HG02943 (cell line): ENCODE data around the gene IL1RAP.
"Not testable (repeated sequence)": the region's sequence is repeated elsewhere in the genome, so short reads cannot be mapped to it uniquely, and the experiment has no call there.

Experiments used
- ATAC-seq: cut with Tn5 transposase; IDR thresholded peaks from one replicate; pipeline ENCODE4 v1.9.1; 2021; ENCODE audit warnings: mild to moderate bottlenecking, low read depth, moderate library complexity; ENCODE audit not compliant: unreplicated experiment

IL1RAP gene

DNA sequence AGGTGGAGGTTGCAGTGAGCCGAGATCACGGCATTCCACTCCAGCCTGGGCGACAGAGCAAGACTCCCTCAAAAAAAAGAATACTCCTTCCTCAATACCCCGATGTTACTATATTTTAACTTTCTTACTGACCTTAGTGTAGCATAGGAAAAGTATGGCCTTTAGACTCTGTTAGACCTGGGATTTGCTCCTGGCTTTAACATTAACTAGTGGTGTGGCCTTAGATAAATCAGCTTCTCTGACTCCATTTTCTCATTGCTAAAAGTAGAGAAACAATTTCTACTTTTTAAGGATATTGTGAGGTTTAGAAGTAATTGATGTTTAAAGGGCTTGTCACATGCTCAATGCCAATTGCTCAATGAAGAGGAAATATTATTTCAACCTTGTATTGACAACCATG lies 7.6 kb upstream of the IL1RAP start:
- ATAC-seq, result no peak

DNA sequence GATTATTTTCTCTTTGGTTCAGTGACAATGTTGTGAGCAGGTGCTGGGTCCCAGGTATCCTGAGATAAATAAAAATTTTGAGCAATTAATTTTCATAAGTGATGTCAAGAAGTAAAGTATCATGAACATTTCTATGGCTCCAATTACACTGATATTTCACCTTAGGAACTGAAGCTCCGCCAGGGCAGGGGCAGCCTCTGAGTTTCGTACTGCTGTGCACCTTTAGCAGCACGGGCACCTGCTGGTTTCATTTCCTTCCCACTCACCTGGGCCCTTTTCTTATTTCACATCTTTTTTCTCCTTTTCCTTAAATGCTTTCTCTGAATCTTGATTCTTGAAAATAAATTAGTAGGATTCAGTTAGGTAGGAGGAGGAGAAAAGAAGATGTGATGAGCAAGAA lies 1.2 kb upstream of the IL1RAP start:
- no peak for ATAC-seq

DNA sequence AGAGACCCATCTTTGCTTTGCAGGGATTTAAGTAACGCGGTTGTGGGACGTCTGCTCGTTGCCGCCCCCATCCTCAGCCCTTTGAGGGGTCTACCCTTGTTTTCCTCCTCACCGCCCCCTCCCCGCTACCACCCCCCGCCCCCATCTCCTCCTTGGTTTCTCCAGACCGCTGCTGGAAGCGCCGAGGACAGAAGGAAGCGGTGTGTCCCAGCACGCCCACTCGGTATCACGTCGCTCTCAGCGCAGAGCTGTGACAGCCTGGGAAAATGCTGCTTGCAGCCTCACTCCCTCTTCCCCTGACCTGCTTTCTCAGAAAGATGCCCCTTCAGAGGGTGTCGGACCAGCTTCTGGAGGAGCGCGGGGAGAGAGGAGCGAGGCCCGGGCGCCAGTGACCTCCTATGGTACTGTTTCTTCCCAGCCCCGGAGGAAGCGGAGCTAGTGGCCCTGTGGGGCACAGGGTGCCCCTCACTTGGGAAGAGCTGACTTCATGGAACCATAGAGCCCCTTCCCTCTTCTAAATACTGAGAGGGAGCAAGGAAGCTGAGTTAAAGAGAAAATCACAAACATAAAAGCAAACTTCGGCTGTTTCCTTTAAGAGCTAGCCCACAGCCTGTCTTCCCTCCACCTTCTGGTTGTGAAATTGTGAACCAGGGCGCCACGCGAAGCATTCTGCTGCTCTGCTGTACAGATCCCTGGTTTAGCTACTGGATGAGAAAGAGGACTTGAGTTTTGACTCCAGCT lies 698 bp downstream of the IL1RAP start:
- ATAC-seq, result no peak

DNA sequence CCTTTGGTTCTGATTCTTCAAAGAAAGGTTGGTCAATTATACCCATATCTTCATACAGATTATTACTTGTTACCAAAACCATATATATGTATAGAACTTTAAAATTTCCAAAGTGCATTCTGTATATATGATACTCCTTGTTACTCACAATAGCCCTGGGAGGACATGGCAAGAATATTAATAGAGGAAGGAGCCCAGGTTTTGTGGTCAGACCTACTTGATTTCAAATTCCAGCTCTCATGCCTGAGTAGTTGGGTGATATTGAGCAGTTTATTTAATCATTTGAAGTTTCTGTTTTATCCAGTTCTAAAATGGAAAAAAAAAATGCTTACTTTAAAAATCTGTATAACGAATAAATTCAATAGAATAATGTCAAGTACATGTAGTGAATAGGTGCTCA lies 2.5 kb downstream of the IL1RAP start:
- ATAC-seq, result no peak

DNA sequence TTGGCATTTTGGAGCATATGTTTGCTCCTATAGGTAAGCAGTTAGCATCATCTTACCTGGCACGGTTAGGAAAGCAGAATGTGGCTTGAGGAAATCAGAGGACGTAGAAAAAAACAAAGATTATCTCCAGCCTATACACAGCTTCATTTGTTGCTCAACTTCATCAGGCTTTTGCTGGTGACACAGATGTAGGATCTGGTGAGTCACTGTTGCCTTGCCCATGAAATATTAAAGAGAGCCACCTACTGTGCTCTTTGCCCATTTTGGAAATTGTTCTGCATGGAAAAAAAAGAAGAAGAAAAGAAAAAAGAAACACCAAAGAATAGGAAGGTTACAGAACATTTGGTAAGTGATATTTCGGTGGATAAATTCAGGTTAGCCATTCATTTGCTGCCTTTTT lies 3.8 kb downstream of the IL1RAP start:
- ATAC-seq, result no peak

DNA sequence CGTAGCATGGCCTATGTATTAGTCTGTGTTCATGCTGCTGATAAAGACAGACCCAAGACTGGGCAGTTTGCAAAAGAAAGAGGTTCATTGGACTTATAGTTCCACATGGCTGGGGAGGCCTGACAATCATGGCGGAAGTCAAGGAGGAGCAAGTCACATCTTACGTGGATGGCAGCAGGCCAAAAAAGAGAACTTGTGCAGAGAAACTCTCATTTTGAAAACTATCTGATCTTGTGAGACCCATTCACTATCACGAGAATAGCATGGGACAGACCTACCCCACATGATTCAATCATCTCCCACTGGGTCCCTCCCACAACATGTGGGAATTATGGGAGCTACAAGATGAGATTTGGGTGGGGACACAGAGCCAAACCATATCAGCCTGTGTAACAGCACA lies 4.6 kb downstream of the IL1RAP start:
- ATAC-seq, result not testable (repeated sequence)

DNA sequence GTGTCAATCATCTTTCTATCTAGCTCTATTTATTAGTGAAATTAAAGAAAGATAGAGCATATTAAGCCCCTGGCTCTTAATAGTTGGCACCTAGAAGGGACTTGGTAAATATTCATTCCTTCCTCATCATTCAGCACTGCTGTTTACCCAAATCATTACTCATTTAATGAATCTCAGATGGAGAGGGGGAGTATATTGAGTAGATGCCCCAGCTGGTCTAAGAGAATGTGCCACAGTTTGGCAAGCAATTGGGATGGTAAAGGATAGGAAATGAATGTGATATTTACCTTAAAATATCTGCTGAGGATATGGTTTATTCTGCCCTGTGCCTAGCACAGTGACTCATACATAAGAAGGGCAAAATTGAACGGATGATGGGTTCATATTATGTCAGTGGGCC lies 6.0 kb downstream of the IL1RAP start:
- ATAC-seq, result no peak

DNA sequence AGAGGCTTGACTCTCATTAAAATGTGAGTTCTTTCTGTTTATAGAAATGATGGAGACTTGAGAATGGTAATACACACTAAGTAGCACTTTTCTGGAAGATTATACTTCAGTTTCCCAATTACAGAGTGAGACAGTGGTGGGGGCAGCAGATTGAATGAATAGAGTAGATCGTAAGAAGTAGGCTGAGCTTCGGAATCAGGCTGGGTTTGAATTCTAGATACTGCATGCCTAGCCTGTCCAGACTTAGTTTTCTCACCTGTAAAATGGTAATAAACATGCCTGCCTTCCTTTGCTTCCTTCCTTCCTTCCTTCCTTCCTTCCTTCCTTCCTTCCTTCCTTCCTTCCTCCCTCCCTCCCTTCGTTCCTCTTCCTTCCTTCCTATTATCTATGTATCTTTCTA lies 8.1 kb downstream of the IL1RAP start:
- ATAC-seq, result no peak

DNA sequence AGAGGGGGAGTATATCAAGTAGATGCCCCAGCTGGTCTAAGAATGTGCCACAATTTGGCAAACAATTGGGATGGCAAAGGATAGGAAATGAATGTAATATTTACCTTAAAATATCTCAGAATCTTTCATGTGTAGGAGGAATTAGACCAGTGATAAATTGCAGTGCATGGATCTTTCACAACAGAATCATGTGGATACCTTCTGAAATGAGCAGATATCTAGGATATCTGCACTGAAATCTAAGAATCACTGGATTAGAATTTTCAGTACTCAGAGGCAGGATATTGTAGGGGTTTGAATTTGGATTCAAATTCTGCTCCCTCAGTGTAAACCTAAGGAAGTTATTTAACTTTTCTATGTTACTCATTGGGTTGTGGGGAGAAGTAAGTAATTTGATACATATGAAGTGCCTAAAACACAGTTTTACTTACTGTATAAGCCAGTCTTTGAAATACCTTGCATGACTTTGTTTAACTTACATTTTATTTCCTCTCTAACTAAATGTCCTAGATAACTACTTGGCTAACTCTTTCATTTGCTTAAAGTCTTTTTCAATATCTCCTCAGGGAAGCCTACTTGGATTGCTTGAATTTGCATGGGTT lies 8.8 kb downstream of the IL1RAP start:
- no peak for ATAC-seq

DNA sequence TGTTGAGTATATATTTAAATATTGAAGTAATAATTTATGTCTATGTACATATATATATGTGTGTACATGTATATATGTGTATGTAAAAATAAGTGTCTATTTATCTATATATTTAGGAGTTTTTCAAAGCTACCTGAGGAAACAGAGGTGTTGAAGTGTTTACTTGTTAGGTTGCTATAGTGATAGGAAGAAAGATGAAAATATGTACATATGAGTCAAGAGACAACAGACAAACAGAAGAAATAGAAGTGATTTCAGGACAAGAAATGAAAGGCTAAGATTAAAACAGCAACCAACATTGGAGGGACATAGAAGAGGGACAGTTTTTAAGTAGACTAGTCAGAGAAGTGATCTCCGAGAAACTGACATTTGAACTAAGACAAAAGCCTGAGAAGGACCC lies 11.1 kb downstream of the IL1RAP start:
- ATAC-seq, result no peak

DNA sequence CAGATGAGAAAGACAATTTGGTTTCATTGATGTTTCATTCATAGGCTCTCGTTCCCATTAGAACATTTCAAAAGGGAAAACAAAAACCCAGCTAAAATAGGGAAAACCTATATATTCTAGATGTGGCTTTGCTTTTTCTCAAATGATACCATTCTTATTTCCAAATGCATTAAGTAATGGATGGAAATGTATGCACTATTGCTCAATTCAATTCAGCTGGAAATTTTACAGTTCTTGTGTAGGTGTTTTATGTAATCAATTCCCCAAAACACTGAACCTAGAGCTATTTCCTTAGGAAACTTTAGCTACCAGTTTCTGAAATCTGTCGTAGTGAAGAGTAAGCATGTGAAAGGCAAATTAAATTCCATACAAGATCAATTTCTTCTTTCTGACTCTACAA lies 11.7 kb downstream of the IL1RAP start:
- ATAC-seq, result no peak

DNA sequence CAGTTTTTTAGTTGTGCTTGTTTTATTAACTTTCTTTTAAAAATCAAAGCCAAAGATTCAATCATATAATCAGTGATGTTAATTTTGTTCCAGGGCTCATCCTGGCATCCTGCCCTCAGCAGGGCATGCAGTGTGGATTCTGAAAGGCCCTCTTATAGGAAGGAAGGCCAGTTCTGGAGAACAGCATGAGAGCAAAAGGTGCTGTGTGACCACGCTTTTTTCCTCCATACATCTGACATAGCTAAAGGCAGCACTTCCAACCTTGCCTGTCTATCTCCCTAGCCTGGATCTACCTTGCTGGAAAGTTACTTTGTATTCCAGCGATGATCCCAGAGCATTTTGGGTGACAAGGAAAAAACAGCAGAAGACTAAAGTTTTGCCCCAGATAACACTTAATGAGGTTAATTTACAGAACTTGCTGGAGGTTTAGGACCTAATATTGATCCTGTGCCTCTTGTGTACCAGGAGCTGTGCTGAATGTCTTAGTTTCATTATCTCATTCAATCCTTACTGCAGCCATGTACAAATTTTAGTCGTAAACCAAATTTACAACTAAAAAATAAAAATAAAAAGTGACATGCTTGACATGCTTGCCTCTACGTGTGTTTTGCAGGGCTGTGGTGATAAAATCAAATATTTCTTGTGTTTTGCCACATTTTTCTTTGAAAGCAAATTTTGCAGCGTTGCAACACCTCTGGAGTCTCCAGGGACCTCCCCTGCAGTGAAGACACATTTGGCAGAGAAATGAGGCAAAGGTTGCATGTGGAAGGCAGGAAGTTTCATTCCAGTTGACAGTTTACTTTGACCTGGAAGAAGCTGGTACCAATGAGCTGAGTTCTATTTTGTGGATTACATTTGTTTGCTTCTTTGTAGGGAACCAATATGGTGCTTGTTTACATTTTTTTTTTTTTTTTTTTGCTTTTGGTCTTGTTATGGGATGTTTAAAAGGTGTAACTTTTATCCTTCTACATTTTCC lies 13.2 kb downstream of the IL1RAP start:
- no peak for ATAC-seq

DNA sequence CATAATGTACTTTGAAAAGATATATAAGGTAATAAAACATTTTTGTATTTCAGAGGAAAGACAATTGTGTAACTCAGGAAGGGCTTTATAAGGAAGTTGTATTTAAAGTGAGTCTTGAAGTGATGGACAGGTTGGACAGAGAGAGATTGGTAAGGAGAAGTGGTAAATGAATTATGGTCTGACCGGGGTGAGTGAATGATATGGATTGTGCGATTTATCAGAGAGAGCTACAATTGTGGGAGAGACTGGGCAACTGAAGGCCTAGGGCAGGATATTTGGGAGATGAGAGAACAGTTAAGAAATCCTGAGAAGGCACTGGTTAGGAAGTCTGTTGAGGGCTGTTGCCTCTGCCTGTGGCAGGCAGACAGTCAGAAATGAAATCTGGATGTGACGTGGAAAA lies 14.8 kb downstream of the IL1RAP start:
- ATAC-seq, result no peak

DNA sequence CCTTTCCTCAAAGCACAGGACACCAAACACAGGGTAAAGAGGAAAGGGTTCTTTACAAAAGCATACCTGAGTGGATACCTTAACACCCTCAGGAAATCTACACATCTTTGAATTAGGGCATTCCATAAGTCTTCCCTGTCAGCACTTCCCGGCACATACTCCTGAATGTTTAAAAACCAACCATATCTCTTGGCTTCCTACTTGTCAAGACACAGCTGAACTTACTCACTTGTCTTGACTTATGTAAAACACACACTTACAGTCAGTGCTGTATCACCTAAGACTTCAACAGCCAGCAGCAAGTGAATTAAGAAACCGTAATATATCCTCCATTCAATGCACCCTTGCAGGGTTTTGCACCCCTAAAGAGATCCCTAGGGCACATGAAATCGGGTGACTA lies 17.5 kb downstream of the IL1RAP start:
- no peak for ATAC-seq

DNA sequence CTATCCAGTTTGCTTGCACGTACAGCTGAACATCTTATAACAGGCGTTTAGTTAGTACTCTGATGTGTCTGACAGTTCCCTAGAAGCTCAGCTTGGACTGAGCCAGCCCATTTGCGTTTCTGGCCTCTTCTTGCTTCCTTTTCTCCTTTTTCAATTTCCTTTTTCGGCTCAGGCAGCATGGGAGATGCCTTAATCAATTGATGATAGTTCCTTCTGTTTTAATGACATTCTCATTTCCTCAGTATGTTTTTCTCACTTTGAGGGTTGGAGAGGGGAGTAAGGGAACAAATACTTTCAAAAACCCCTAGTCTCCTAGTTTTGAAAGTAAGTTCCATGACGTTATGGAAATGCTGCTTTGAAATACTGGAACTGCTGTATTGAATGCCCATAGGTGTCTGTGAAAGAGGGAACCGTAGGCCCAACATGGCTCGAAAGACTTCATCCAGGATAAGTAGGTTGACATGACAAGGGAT lies 18.9 kb downstream of the IL1RAP start:
- no peak for ATAC-seq

DNA sequence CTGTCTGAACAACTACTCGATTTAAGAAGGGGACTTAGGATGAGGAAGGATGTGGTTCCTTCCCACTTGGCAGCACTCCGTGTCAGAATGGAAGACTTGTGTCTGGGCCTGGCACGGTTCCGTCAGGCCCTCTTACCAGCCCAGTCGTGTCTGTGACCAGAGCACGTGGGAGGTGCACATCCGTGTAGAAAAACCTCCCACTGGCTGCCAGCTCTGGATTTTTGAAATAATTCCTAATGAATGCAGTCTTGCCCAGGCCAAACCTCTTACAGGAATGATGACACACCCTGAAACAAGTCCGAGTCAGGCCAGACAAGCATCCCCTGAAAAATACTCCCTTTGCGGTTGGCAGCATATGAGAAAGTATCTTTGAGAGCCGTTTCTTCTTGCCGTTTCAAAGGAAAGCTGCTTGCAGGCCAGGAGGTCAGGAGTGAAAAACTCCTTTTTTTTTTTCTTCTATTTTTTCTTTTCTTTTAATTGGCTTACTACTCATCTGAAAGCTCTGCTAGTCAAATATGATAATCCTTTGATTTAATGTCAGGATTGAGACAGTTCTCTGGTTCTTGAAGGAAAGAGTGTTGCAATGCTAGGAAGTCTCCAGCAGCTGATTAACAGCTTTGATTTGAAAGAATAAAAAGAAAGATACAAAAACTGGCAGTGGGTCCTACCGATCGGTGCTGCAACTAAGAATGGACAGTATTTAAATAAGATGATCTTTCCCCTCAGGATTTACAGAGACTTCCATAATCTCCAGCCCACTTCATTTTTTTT lies 19.8 kb downstream of the IL1RAP start:
- ATAC-seq, result no peak

DNA sequence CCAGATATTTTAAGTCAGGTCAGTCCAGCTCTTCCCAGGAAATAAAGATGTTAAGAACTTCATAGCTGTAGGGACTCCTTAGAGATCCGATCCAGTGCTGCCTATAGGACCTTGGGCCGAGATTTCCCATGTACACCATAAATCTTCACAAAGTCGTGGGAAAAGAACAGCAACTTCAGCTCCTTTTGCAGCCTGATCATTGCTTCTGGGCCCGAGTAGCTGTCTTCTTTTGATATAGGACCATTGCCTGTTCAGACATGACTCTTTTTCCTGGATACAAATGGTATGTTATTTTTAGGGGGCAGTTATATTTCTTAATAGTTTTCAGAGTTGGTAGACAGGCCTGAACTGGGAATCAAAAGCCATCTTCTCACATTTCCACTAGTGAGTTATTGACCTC lies 20.5 kb downstream of the IL1RAP start:
- no peak for ATAC-seq

DNA sequence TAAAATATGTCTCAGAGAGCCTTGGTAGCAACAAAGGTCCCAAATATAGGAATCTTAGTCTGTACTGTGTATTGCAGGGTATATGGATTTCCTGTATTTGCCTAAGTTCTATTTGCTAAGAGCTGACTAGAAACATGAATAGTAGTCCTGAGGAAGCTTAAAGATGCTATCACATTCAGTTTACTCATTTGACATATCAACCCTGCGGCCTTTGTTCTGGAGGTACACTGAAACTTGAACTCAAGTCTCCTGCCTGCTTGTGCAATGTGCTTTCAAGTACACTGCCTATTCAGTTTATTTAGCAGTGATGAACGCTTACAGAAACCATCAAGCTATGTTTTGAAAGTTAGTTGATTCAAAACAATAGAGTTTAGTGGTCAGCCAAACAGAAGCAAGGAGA lies 21.1 kb downstream of the IL1RAP start:
- ATAC-seq, result no peak

DNA sequence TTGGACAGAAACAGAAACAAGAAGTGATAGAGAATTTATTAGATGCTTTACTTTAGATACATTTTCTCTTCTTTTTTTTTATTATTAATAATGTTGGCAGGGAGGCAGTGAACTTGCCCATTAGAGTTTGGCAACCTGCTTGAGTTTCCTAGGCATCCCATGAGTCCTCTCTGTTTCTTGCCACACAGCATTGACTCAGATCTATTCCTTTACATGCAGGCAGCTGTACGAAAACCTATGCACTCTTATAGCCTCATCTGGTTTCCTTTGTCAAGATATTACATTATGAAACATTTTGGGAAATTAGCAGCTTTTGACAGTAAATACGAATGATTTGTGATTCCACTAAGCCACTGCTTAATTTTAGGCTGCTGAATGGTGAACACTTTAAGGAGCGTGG lies 23.3 kb downstream of the IL1RAP start:
- ATAC-seq, result no peak

DNA sequence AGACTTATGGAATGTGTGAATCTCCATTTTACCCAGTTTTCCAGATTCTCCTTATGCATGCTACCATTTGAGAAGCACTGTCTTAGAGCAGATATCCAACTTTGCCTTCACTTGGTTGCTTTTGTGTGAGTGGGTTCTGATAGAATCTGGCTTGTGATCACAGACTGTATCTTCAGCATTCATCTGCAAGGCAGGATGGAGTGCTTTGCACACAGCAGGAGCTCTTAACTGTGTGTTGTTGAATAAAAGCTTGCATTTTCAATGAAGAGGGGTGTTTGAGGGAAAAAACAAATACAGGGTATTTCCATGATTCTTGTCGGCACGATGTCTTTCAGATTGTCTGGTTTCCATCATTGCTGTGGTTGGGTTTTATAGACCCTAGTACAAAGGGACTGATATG lies 24.4 kb downstream of the IL1RAP start:
- ATAC-seq, result no peak

DNA sequence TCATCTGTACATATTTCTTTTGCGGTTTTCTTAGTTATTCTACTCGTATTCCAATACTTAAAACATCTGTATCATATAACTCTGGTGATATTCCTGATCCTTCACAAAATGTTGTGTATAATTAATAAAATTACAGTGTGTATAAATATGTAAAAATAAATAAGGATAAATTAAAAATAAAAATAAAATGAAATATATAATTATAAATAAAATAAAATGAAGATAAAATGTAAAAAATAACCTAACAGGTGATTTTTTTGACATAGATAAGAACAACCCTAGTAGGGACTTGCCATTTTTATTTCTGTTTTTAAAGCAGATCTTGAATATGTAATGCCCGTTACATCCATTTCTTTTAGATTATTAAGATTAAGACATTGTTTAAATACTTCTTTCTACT lies 25.6 kb downstream of the IL1RAP start:
- ATAC-seq, result no peak
